IPS-18c (cell line): ENCODE data around the gene SCAP.

Experiments
- H3K4me3 ChIP-seq: 2 replicates; pipeline ENCODE4 v1.7.0; 2013; ENCODE audit warnings: low read depth, mild to moderate bottlenecking, low read length, moderate library complexity; ENCODE audit not compliant: insufficient read depth
- H3K9me3 ChIP-seq: one replicate; pipeline ENCODE4 v1.6.1; 2013; ENCODE audit warnings: mild to moderate bottlenecking, low read length, moderate library complexity; ENCODE audit not compliant: control insufficient read depth, insufficient read depth

The SCAP gene

GRCh38 chr3:47410801-47411646, 64.7 kb downstream of the SCAP start:
- Histone ChIP-seq H3K9me3 (no peaks in the 10 kb centered on the region), H3K4me3 (no peak overlapping the region)

GRCh38 chr3:47410417-47410720, 65.4 kb downstream of the SCAP start:
- Histone ChIP-seq H3K4me3 (no peak overlapping the region), H3K9me3 (no peaks in the 10 kb centered on the region)

DNA sequence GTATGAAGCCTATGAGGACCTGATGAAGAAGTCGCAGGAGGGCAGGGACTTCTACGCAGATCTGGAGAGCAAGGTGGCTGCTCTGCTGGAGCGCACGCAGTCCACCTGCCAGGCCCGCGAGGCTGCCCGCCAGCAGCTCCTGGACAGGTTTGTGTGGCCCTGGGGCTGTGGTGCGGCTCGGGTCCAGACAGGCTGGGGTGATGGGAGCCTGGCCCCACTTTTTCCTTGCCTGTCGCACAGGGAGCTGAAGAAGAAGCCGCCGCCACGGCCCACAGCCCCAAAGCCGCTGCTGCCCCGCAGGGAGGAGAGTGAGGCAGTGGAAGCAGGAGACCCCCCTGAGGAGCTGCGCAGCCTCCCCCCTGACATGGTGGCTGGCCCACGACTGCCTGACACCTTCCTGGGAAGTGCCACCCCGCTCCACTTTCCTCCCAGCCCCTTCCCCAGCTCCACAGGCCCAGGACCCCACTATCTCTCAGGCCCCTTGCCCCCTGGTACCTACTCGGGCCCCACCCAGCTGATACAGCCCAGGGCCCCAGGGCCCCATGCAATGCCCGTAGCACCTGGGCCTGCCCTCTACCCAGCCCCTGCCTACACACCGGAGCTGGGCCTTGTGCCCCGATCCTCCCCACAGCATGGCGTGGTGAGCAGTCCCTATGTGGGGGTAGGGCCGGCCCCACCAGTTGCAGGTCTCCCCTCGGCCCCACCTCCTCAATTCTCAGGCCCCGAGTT, 65.9 kb downstream of the SCAP start:
- H3K4me3 ChIP-seq = no peak overlapping the region
- no peaks in the 10 kb centered on the region for H3K9me3 ChIP-seq

- H3K4me3 ChIP-seq = no peak overlapping the region
Measured at GRCh38 chr3:47409284-47409683, 66.5 kb downstream of the SCAP start.

DNA sequence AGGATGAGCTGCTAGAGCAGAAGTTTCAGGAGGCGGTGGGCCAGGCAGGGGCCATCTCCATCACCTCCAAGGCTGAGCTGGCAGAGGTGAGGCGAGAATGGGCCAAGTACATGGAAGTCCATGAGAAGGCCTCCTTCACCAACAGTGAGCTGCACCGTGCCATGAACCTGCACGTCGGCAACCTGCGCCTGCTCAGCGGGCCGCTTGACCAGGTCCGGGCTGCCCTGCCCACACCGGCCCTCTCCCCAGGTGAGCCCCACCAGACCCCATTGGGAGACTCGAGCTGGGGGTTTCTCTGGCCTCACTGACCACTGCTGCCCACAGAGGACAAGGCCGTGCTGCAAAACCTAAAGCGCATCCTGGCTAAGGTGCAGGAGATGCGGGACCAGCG, 66.9 kb downstream of the SCAP start:
- Histone ChIP-seq H3K4me3 (no peak overlapping the region), H3K9me3 (no peaks in the 10 kb centered on the region)

More at GRCh38 chr3:47409284-47409683, 66.5 kb downstream of the SCAP start:
- no peaks in the 10 kb centered on the region for H3K9me3 ChIP-seq

DNA sequence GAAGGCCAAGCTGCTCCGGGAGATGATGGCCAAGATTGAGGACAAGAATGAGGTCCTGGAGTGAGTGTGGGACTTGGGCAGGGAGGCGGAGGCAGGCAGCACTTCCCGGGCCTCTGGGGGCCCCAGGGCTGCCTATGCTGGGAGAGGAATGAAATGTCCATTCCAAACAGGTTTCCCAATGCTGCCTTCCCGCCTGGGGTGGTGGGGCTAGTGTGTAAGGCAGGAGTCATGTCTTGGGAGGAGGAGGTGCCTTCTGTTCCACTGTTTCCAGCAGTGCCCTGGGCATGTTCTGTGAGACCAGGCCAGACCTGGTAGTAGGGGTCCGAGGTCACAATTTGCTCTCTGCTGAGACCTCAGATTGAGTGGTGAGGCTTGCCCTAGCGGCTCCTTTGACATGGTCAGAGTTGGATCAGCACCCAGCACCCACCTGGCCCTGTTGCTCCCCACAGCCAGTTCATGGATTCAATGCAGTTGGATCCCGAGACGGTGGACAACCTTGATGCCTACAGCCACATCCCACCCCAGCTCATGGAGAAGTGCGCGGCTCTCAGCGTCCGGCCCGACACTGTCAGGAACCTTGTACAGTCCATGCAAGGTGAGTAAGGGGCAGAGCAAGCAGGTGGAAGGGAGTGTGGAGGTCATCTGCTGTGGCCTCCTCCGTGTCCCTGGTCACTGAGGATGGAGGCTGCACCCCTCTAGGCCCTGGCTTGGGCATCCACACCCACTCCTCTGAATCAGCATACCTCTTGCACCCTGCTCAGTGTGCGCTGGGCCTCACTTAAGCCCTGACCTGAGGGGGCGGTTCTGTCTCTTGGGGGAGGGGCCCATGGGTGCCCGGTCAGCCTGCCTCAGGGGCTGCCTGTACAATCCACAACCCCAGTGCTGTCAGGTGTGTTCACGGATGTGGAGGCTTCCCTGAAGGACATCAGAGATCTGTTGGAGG, 67.6 kb downstream of the SCAP start:
- no peak overlapping the region for H3K4me3 ChIP-seq

DNA sequence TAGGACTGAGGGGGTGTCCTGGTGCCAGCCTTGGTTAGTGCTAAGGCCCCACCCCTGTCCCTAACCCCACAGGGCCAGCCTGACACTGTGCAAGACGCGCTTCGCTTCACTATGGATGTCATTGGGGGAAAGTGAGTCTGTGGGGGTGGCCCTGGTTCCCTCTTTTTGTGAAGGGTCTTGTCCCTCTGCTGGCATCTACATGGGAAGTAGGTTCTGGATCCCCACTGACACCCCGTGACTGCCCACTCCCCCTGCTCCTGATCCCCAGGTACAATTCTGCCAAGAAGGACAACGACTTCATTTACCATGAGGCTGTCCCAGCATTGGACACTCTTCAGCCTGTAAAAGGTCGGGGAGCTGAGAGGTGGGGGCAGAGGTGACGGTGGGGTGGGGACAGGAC, 68.5 kb downstream of the SCAP start:
- no peaks in the 10 kb centered on the region for H3K9me3 ChIP-seq
- H3K4me3 ChIP-seq = no peak overlapping the region

More for the DNA sequence above, 67.6 kb downstream of the SCAP start:
- no peaks in the 10 kb centered on the region for H3K9me3 ChIP-seq

DNA sequence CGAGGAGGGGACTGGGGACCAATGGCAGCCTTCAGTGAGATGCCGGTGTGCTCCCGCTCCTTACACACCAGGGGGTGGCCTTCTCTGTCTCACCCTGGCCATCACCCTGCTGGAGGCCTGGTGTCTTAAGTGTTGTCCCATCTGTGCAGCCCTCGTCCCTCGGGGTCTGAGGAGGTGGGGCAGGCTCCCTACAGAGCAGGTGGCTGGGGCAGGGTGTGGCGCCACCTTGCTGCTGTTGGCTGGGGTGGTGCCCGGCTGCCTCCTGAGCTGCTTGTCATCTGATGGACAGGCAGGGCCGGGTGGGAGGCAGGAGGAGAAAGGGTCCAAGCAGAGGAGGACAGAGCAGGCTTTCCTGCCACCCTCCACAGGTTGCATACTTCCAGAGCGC, 69.0 kb downstream of the SCAP start:
- H3K4me3 ChIP-seq = no peak overlapping the region
- no peaks in the 10 kb centered on the region for H3K9me3 ChIP-seq

- H3K4me3 ChIP-seq = no peak overlapping the region
- H3K9me3 ChIP-seq = no peaks in the 10 kb centered on the region
Measured at GRCh38 chr3:47405820-47406761, 69.7 kb downstream of the SCAP start.

DNA sequence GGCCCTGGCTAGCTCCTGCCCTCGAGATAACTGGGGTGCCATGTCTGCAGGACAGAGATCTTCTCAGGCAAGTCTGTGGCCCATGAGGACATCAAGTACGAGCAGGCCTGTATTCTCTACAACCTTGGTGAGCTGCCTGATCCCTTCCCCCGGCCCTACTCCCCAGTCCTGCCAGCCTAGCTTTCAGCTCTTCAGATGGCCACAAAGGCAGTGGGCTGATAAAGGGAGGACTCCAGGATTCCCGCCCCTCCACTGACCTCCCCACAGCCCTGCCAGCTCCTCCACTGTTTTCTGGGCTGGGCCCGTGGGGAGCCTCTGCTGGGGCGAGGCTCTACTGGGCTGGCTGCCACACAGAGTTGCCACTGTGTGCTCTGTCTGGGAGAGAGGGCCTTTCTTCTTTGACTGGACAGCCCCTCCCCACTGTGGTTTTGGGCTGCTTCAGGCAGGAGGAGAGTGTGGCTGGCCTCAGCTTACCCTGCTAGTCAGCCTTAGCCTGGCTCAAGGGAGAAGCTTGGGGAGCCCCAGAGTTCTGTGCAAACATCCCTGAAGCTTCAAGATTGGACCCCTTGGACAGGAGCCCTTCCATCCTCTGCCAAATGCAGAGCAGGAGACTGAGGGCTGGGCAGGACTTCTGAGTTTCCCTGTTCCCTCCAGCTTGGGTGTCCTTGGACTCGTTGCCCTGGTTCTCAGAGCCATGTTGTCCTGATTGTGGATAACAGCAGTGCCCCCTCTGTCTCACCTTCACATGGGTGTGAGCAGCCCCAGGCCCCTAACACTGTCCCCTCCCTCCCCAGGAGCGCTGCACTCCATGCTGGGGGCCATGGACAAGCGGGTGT, 70.6 kb downstream of the SCAP start:
- Histone ChIP-seq H3K9me3 (no peaks in the 10 kb centered on the region), H3K4me3 (no peak overlapping the region)

DNA sequence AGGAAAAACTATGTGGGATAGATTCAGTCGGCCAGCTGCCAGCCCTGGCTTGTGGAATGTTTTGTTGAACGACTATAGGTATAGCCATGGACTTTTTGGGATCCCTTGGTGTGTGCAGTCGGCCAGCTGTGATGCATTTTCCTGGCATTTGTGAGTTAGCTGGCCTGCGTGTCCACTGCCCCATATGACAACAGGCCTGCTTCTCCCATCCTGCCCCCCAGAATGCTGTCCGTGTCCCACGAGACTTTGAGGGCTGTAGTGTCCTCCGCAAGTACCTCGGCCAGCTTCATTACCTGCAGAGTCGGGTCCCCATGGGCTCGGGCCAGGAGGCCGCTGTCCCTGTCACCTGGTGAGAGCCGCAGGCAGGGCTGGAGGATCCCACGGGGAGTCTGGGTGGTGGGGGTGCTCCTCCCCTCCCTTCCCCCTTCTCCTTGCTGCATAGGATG, 71.3 kb downstream of the SCAP start:
- Histone ChIP-seq H3K9me3 (no peaks in the 10 kb centered on the region), H3K4me3 (no peak overlapping the region)

DNA sequence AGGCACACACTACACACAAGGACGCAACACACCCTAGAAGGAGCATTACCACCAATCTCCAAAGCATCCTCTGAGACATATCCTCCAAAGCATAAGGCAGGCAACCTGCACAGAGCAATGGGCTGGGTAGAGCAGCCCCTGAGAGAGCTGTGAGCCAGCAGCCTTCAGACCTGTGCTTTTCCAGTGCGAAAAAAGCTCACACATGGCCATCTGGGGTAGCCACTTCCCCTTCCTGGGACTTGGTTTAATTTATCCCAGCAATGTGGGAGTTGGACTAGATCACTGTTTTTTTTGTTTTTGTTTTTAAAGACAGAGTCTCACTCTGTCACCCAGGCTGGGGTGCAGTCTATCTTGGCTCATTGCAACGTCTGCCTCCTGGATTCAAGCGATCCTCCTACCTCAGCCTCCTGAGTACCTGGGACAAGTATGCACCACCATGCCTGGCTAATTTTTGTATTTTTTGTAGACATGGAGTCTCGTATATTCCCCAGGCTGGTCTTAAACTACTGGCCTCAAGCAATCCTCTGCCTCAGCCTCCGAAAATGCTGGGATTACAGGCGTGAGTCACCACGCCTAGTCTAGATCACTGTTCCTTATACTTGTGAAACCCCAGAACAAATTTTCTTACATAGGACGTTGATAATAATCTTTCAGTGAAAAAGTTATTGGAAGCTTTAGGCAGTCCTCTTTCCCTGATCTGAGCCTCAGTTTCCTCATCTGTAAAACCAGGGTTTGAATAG, 76.0 kb downstream of the SCAP start:
- Histone ChIP-seq H3K4me3 (no peak overlapping the region), H3K9me3 (no peaks in the 10 kb centered on the region)

DNA sequence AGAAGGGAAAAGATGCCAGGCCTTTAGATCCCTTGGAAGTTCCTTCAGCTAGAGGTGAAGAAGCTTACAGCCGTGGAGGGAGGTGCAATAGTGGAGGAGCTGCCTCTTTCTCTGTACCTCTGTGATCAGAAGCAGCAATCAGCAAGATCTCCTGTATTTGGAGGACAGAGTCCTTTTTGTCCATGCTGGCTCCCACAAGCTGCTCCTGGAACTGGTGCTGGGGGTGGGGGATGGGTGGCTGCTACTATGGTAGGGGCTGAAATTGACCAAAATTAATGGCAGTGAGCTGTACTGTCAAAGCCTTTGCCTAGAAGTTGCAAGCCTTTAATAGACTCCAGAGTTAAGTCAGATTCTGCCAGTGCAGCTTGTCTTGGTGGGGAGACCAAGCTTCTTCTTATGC, 76.7 kb downstream of the SCAP start:
- Histone ChIP-seq H3K9me3 (no peaks in the 10 kb centered on the region), H3K4me3 (no peak overlapping the region)

DNA sequence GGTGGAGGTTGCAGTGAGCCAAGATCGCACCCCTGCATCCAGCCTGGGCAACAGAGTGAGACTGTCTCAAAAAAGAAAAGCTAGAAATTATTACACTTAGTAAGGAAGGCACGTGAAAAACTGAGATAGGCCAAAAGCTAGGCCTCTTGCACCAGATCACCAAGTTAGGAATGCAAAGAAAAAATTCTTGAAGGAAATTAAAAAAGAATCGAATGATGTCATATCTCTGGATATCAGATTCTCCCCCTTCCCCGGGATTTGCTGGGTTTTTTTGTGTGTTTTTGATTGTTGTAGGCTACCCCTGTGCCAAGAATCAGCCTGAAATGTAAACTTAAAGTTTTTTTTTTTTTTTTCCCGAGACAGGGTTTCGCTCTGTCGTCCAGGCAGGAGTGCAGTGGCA, 77.5 kb downstream of the SCAP start:
- no peaks in the 10 kb centered on the region for H3K9me3 ChIP-seq
- no peak overlapping the region for H3K4me3 ChIP-seq

DNA sequence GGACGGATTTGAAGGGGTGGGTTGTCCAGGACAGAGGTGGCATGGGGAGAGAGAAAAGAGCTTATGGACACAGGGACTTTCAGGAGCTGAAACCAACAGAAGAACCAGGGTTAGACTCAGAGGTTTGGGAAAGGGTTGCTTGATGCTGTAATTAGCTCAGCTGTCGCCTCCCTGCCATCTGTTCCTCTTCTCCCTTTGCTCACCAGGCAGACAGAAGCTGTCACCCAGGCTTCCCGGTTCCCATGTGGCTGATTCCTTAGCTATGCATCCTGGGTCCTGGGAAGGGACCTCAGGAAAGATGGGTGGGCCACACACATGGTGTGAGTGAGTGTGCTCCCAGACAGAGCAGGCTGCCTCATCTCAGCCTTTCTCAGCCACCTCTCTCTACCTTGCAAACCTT, 80.9 kb downstream of the SCAP start:
- H3K4me3 ChIP-seq = no peak overlapping the region
- H3K9me3 ChIP-seq = peaks cover 2% of the 10 kb centered on the region
